ENCODE measurements around the gene CELF5. TPM values are rescaled to one million over a fixed set of nuclear protein-coding genes. Genes with fewer than 3 reads are reported as not detected.

The CELF5 gene
- total RNA-seq, result 0.16 and 0.18 TPM in 2 replicates

DNA sequence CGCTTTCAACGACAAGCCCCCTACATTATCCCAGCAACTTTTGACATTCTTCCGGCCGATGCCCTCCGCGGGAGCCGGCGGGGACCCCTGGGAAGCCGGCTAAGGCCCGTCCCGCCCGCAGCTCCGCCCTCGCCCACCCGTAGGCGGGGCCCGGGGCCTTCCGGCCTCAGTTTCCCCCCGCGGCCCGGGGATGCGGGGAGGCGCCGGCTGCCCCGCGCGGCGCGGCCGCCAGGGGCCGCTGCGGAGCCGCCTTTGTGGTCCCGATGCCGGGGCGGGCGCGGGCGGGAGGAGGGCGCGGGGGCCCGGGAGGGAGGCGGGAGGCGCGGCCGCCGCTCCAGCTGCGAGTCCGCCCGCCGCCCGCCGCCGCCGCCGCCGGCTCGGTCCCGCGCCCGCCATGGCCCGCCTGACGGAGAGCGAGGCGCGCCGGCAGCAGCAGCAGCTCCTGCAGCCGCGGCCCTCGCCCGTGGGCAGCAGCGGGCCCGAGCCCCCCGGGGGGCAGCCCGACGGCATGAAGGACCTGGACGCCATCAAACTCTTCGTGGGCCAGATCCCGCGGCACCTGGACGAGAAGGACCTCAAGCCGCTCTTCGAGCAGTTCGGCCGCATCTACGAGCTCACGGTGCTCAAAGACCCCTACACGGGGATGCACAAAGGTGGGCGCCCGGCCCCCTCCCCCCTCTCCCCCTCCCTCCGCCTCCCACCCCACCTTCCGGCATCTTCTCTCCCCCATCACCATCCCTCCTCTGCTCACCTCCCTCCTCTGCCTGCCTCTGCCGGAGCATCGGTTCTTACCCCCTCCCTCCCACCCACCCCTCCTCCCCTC is at the start of gene CELF5:
Gene CELF5 (plus strand): TSS at position 316 of the 823 bp plus-strand sequence. CDS start 79 bp downstream, at position 395.
- peaks cover 28% of the 10 kb centered on the region for H3K27me3 Mint-ChIP-seq (ENCODE audit: low read depth)

DNA sequence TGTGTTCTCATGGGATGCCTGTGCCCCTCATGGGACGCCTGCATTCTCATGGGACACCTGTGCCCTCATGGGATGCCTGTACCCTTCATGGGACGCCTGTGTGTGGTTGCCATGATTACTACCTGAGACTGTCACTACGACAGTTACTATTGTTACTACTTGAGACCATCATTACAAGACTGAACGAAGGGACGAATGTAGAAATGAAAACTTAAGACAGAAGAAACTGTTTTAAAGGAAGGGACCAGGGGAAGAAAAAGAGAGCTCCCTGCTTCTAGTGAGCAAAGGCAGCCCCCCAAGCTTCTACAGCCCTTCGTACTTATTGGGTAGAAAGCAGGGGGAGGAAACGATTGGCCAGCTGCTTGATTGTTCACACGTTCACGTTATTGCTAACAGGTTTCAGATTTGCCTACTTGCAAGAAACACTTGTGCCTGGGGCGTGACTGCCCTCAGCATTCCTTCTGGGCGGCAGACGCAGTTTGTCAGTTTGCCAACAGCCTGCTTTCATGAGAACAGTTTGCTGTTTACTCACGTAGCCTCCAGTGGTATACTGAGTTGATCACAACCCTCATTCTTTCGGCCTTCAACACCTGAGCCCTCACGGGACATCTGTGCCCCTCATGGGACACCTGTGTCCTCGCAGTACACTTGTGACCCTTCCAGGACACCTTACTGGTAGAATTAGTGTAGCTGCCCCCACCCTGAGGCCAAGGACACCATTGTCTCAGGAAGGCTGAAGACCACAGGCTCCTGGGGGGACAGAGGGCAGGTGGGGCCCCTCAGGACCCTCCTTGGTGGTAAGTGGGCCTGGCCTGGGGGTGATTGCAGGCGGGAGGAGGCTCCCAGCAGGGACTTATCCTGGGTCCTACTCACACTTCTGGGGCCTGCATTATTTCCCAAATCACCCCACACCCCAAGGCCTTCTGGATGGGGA is 48.4 kb upstream of the CELF5 start:
- H3K27ac Mint-ChIP-seq, result peak overlapping the region; percentile 91
- H3K36me3 Mint-ChIP-seq (ENCODE audit: low read depth), result peaks cover 50% of the 10 kb centered on the region
- no peaks in the 10 kb centered on the region for H3K27me3 Mint-ChIP-seq (ENCODE audit: low read depth)
- H3K9me3 Mint-ChIP-seq, result no peaks in the 10 kb centered on the region
- no peak for DNase-seq (ENCODE audit: low spot score)
- peak overlapping the region; percentile 83 for H3K4me3 Mint-ChIP-seq (ENCODE audit: low read depth)
- intact Hi-C loops (cut with micrococcal nuclease), result loop anchor here (2.0 kb wide), 1 partner anchor 21 kb away; no protein-coding TSS in a partner anchor
- H3K4me1 Mint-ChIP-seq (ENCODE audit: low read depth), result peaks cover 19% of the 10 kb centered on the region

More for the DNA sequence above, at the start of gene CELF5:
- Mint-ChIP-seq H3K4me3 (ENCODE audit: low read depth) (no peak within 1 kb of the TSS), H3K9me3 (no peaks in the 10 kb centered on the region), H3K36me3 (ENCODE audit: low read depth) (no peaks in the 10 kb centered on the region), H3K27ac (no peak within 1 kb of the TSS), H3K4me1 (ENCODE audit: low read depth) (no peaks in the 10 kb centered on the region)
- peak; percentile 24 for DNase-seq (ENCODE audit: low spot score)
- intact Hi-C loops (cut with micrococcal nuclease), result no loop called here

DNA sequence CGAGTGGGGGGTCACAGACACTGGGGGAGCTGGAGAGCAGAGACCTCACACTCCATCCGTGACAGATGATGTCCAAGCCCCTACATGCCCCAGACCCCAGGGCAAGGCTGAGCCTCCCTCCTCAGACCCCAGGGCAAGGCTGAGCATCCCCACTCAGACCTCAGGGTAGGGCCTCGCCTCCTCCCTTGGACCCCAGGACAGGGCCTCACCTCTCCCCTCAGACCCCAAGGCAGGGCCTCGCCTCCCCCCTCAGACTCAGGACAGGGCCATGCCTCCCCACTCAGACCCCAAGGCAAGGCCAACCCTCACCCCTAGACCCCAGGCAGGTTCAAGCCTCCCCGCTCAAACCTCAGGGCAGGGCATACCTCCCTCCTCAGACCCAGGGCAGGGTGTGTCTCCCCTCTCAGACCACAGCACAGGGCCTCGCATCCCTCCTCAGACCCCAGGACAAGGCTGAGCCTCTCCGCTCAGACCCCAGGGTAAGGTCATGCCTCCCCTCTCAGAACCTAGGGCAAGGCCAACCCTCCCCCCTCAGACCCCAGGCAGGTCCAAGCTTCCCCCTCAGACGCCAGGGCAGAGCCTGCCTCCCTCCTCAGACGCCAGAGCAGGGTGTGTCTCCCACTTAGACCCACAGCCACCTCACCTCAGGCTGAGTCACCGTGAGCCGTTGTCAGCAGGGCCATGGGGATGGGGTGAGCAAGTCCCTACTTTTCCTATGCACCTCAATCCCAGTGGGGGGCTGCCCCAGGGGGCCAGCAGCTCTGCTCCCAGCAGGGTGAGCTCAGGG is 47.6 kb upstream of the CELF5 start:
- peaks cover 15% of the 10 kb centered on the region for H3K4me1 Mint-ChIP-seq (ENCODE audit: low read depth)
- no peaks in the 10 kb centered on the region for H3K27me3 Mint-ChIP-seq (ENCODE audit: low read depth)
- peak overlapping the region; percentile 91 for H3K27ac Mint-ChIP-seq
- peaks cover 48% of the 10 kb centered on the region for H3K36me3 Mint-ChIP-seq (ENCODE audit: low read depth)
- intact Hi-C loops (cut with micrococcal nuclease), result loop anchor here (2.0 kb wide), 1 partner anchor 22 kb away; no protein-coding TSS in a partner anchor
- peak; percentile 68 for DNase-seq (ENCODE audit: low spot score)
- peak overlapping the region; percentile 83 for H3K4me3 Mint-ChIP-seq (ENCODE audit: low read depth)
- no peaks in the 10 kb centered on the region for H3K9me3 Mint-ChIP-seq

DNA sequence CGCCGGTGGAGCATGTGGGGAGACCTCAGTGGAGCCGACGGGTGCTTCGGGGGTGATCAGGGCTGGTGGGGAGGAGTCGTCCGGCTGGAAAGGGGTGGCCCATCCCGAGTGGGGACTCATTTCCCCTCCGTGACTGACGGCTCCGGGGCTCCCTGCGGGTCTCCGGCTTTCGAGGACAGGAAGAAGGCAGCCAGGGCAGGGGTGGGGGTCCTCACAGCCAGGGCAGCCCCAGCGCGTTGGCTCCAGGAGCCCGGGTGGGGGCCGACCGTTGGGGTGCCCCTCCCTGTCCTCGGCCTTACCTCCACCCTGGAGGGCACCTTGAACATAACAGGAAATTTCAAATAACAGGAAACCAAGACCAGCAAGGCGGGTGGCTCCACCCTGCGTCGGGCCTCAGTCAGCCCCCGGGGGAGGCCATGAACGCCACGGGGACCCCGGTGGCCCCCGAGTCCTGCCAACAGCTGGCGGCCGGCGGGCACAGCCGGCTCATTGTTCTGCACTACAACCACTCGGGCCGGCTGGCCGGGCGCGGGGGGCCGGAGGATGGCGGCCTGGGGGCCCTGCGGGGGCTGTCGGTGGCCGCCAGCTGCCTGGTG is 46.0 kb upstream of the CELF5 start, which contains the start of gene S1PR4:
Gene S1PR4 (plus strand): TSS at position 393 of the 596 bp plus-strand sequence. CDS start 24 bp downstream, at position 417.
- peak; percentile 77 for DNase-seq (ENCODE audit: low spot score)
- peak within 1 kb of the TSS; percentile 93 for H3K27ac Mint-ChIP-seq
- H3K4me3 Mint-ChIP-seq (ENCODE audit: low read depth), result peak within 1 kb of the TSS; percentile 95
- no peaks in the 10 kb centered on the region for H3K27me3 Mint-ChIP-seq (ENCODE audit: low read depth)
- intact Hi-C loops (cut with micrococcal nuclease), result no loop called here
- no peaks in the 10 kb centered on the region for H3K9me3 Mint-ChIP-seq
- peaks cover 51% of the 10 kb centered on the region for H3K36me3 Mint-ChIP-seq (ENCODE audit: low read depth)
- H3K4me1 Mint-ChIP-seq (ENCODE audit: low read depth), result peaks cover 20% of the 10 kb centered on the region

DNA sequence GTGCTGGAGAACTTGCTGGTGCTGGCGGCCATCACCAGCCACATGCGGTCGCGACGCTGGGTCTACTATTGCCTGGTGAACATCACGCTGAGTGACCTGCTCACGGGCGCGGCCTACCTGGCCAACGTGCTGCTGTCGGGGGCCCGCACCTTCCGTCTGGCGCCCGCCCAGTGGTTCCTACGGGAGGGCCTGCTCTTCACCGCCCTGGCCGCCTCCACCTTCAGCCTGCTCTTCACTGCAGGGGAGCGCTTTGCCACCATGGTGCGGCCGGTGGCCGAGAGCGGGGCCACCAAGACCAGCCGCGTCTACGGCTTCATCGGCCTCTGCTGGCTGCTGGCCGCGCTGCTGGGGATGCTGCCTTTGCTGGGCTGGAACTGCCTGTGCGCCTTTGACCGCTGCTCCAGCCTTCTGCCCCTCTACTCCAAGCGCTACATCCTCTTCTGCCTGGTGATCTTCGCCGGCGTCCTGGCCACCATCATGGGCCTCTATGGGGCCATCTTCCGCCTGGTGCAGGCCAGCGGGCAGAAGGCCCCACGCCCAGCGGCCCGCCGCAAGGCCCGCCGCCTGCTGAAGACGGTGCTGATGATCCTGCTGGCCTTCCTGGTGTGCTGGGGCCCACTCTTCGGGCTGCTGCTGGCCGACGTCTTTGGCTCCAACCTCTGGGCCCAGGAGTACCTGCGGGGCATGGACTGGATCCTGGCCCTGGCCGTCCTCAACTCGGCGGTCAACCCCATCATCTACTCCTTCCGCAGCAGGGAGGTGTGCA is 45.3 kb upstream of the CELF5 start:
- Mint-ChIP-seq H3K36me3 (ENCODE audit: low read depth) (peaks cover 56% of the 10 kb centered on the region), H3K9me3 (no peaks in the 10 kb centered on the region), H3K27ac (peak overlapping the region; percentile 87), H3K4me3 (ENCODE audit: low read depth) (peak overlapping the region; percentile 95), H3K27me3 (ENCODE audit: low read depth) (no peaks in the 10 kb centered on the region), H3K4me1 (ENCODE audit: low read depth) (peaks cover 24% of the 10 kb centered on the region)
- intact Hi-C loops (cut with micrococcal nuclease), result no loop called here
- DNase-seq (ENCODE audit: low spot score), result peak; percentile 35

DNA sequence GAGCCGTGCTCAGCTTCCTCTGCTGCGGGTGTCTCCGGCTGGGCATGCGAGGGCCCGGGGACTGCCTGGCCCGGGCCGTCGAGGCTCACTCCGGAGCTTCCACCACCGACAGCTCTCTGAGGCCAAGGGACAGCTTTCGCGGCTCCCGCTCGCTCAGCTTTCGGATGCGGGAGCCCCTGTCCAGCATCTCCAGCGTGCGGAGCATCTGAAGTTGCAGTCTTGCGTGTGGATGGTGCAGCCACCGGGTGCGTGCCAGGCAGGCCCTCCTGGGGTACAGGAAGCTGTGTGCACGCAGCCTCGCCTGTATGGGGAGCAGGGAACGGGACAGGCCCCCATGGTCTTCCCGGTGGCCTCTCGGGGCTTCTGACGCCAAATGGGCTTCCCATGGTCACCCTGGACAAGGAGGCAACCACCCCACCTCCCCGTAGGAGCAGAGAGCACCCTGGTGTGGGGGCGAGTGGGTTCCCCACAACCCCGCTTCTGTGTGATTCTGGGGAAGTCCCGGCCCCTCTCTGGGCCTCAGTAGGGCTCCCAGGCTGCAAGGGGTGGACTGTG is 44.6 kb upstream of the CELF5 start:
- no peak for DNase-seq (ENCODE audit: low spot score)
- intact Hi-C loops (cut with micrococcal nuclease), result loop anchor here (1.0 kb wide), 1 partner anchor 47 kb away; no protein-coding TSS in a partner anchor
- Mint-ChIP-seq H3K9me3 (no peaks in the 10 kb centered on the region), H3K4me3 (ENCODE audit: low read depth) (peak overlapping the region; percentile 95), H3K4me1 (ENCODE audit: low read depth) (peaks cover 30% of the 10 kb centered on the region), H3K27me3 (ENCODE audit: low read depth) (no peaks in the 10 kb centered on the region), H3K27ac (peak overlapping the region; percentile 87), H3K36me3 (ENCODE audit: low read depth) (peaks cover 63% of the 10 kb centered on the region)

DNA sequence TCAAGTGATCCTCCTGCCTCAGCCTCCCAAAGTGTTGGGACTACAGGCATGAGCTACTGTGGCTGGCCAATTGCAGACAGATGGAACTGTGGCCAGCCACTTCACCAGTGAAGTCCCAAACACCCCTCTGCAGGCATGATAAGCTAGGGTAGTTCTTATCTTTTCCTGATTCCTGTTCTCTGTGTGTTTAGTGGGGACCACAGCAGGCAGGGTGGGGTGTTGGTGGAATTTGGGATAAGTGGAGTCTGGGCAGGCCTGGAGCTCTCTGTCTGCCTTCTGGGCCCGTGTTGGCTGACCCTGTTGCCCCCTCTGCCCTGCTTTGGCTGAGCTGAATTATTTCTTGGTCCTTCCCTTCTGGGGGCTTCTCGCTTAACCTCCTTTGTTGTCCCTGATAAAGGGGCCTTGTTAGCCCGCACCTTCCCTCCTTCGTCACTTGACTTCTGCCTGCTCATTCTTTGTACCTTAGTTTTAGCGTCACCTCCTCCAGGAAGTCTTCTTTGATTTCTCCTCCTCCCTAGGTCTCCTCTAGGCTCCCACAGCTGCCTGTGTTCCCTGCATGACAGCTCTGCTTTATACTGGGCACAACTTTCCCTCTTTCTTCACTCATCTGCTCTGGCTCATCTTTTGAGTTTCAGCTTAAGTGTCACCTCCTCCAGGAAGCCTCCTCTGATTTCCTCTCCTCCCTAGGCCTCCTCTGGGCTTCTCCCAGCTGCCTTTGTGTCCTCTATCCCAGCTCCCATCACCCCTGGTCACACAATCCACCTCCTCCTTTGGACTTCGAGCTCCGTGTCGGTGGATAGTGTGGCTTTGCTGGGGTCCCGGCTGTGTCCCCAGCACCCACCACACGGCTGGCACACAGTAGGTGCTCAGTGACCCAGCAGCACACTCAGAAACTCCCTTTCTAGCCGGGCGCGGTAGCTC is 40.5 kb upstream of the CELF5 start:
- Mint-ChIP-seq H3K4me3 (ENCODE audit: low read depth) (peak overlapping the region; percentile 87), H3K27me3 (ENCODE audit: low read depth) (no peaks in the 10 kb centered on the region), H3K27ac (peak overlapping the region; percentile 67), H3K4me1 (ENCODE audit: low read depth) (peaks cover 35% of the 10 kb centered on the region), H3K9me3 (no peaks in the 10 kb centered on the region), H3K36me3 (ENCODE audit: low read depth) (peaks cover 58% of the 10 kb centered on the region)
- no peak for DNase-seq (ENCODE audit: low spot score)
- intact Hi-C loops (cut with micrococcal nuclease), result no loop called here

DNA sequence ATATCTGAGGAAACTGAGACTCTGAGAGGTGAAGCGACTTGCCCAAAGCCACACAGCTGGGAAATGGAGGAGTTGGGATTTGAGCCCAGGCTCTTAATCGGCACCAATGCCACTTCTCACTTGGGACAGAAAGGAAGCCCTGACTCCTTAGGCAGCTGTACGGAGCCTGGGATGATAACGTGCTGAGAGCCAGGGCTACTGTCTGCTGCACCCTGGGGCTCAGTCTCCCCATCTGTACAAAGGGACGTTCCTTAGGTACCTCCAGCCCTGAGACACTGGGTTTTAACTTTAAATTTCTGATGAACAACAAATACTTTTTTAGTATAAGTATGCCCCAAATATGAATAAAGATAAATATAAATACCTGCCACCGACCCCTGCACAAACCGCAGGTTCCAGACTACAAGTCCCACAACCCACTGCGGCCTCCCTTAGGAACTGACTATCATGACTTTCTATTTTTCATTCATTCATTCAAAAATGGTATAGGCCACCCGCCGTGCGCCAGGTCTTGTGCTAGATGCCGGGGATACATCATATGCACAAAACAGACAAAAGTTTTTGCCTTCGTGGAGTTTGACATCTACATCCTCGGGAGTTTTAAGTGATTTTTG is 39.5 kb upstream of the CELF5 start:
- Mint-ChIP-seq H3K4me3 (ENCODE audit: low read depth) (peak overlapping the region; percentile 87), H3K4me1 (ENCODE audit: low read depth) (peaks cover 37% of the 10 kb centered on the region), H3K27ac (peak overlapping the region; percentile 90), H3K36me3 (ENCODE audit: low read depth) (peaks cover 48% of the 10 kb centered on the region), H3K9me3 (no peaks in the 10 kb centered on the region), H3K27me3 (ENCODE audit: low read depth) (no peaks in the 10 kb centered on the region)
- no peak for DNase-seq (ENCODE audit: low spot score)
- intact Hi-C loops (cut with micrococcal nuclease), result loop anchor here (1.0 to 5.0 kb wide), 2 partner anchors 400 to 577 kb away; partner anchors contain the start of genes APBA3, MRPL54 and THOP1

DNA sequence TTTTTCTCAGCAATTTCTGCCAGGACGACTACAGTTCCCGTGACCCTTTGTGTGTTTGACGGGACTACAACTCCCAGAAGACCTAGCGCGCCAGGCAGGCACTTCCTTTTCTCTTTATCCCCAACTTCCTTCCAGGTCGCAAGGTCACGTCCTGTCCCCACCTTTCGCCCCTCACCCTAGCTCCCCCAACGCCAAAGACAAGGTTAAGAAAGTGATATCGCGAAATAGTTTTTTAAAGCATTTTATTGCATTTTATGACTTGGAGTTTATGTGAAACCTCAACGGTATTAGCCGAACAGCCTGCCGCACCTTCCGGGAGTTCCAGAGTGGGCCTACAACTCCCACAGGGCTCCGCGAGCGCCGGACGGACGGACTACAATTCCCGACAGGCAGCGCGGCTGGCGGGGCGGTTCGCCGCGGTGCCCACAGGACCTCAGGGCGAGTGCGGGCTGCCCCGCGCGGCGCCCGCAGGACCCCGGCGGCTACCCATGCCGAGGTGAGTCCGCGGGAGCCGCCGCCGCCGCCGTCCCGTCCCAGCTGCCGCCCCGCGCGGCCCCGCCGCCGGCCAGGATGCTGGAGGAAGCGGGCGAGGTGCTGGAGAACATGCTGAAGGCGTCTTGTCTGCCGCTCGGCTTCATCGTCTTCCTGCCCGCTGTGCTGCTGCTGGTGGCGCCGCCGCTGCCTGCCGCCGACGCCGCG is 38.9 kb upstream of the CELF5 start, which contains the start of gene NCLN:
Gene NCLN (plus strand): TSS at position 470 of the 699 bp plus-strand sequence. CDS start 101 bp downstream, at position 571.
- H3K27ac Mint-ChIP-seq, result peak within 1 kb of the TSS; percentile 90
- peaks cover 42% of the 10 kb centered on the region for H3K36me3 Mint-ChIP-seq (ENCODE audit: low read depth)
- peak; percentile 92 for DNase-seq (ENCODE audit: low spot score)
- no peaks in the 10 kb centered on the region for H3K27me3 Mint-ChIP-seq (ENCODE audit: low read depth)
- H3K4me1 Mint-ChIP-seq (ENCODE audit: low read depth), result peaks cover 37% of the 10 kb centered on the region
- intact Hi-C loops (cut with micrococcal nuclease), result loop anchor here (1.0 to 5.0 kb wide), 2 partner anchors 400 to 577 kb away; partner anchors contain the start of genes APBA3, MRPL54 and THOP1
- peak within 1 kb of the TSS; percentile 89 for H3K4me3 Mint-ChIP-seq (ENCODE audit: low read depth)
- no peaks in the 10 kb centered on the region for H3K9me3 Mint-ChIP-seq

Data from activated T-helper 2 cell treated with anti-CD3 and anti-CD28 coated beads, Interferon-gamma antibody, Interleukin-2, Interleukin-4, amounts not matched to agents 10 μg/mL and 5 μg/mL and 100 μg/mL, durations not matched to agents 14 hours and 24 hours and 36 hours (primary cell).